Lower lobe of right lung (tissue), 2 donors: ENCODE data around the gene EEFSEC. TPM values are rescaled to one million over a fixed set of nuclear protein-coding genes. Genes with fewer than 3 reads are reported as not detected.

Experiments
- ATAC-seq, 2 donors: fragments of 200-7000 bp; cut with Tn5 transposase; one replicate each; pipeline ENCODE4 v1.9.1; 2020 to 2022; ENCODE audit warnings: mild to moderate bottlenecking in 2 of 2, moderate library complexity in 2 of 2
- DNase-seq: peaks from one replicate; pipeline ENCODE4 v3.0.0-alpha.2; 2020
- H3K27ac ChIP-seq: fragments of 200-600 bp; one replicate; pipeline ENCODE4 v1.8.0; 2022
- H3K27me3 ChIP-seq: fragments of 200-600 bp; one replicate; pipeline ENCODE4 v1.8.0; 2022; ENCODE audit warnings: low read depth
- H3K36me3 ChIP-seq: fragments of 200-600 bp; one replicate; pipeline ENCODE4 v1.8.0; 2022; ENCODE audit warnings: mild to moderate bottlenecking
- H3K4me1 ChIP-seq: fragments of 200-600 bp; one replicate; pipeline ENCODE4 v1.8.0; 2022
- H3K4me3 ChIP-seq: fragments of 200-600 bp; one replicate; pipeline ENCODE4 v1.8.0; 2022; ENCODE audit warnings: mild to moderate bottlenecking
- H3K9me3 ChIP-seq: fragments of 200-600 bp; one replicate; pipeline ENCODE4 v1.8.0; 2022
- CTCF ChIP-seq: fragments of 200-600 bp; IDR thresholded peaks from one replicate; pipeline ENCODE4 v1.8.0; 2022; ENCODE audit warnings: antibody characterized with exemption, mild to moderate bottlenecking
- intact Hi-C: fragments of 100-400 bp; cut with DNase I; formaldehyde crosslinking; loops from one replicate; pipeline ENCODE4 v1.11.0; 2022
- total RNA-seq: library from RNA; stranded (reverse); fragmentation: NEBNext Ultra II Directional; extraction: Animal tissue kit (Norgen Biotek cat#: 25700); gene quantifications from one replicate; pipeline ENCODE4 v1.2.1, GENCODE V29; 2021
- donor health status: DM: no; HTN: yes; CAD: no; lungs with severe emphysema.

The EEFSEC gene
- total RNA-seq, 1 donor from 2014 or later, result 15.6 TPM

GRCh38 chr3:128315313-128315712 lies 162.0 kb downstream of the EEFSEC start:
- intact Hi-C loops, result no loop called here
- peaks cover 13% of the 10 kb centered on the region for H3K36me3 ChIP-seq
- no peak for TF ChIP-seq CTCF
- DNase-seq, result no peak
- no peaks in the 10 kb centered on the region for H3K27me3 ChIP-seq
- no peak for ATAC-seq
- no peak overlapping the region for H3K27ac ChIP-seq
- no peaks in the 10 kb centered on the region for H3K9me3 ChIP-seq
- no peak overlapping the region for H3K4me3 ChIP-seq
- no peaks in the 10 kb centered on the region for H3K4me1 ChIP-seq

- Histone ChIP-seq H3K36me3 (peaks cover 13% of the 10 kb centered on the region), H3K4me1 (no peaks in the 10 kb centered on the region), H3K9me3 (no peaks in the 10 kb centered on the region), H3K27ac (no peak overlapping the region), H3K4me3 (no peak overlapping the region), H3K27me3 (no peaks in the 10 kb centered on the region)
- no peak for TF ChIP-seq CTCF
- DNase-seq, result no peak
- intact Hi-C loops, result no loop called here
- peak in 1 of 2 donors; percentile 9 for ATAC-seq
These were observed 163.2 kb downstream of the EEFSEC start for GRCh38 chr3:128316481-128316891.

GRCh38 chr3:128317101-128317697 lies 163.9 kb downstream of the EEFSEC start:
- peaks cover 13% of the 10 kb centered on the region for H3K36me3 ChIP-seq
- intact Hi-C loops, result no loop called here
- ATAC-seq (no peak), DNase-seq (no peak)
- no peaks in the 10 kb centered on the region for H3K27me3 ChIP-seq
- H3K9me3 ChIP-seq, result no peaks in the 10 kb centered on the region
- no peak overlapping the region for H3K4me3 ChIP-seq
- no peaks in the 10 kb centered on the region for H3K4me1 ChIP-seq
- no peak for TF ChIP-seq CTCF
- H3K27ac ChIP-seq, result no peak overlapping the region

GRCh38 chr3:128317698-128318231 lies 164.5 kb downstream of the EEFSEC start:
- H3K4me1 ChIP-seq, result no peaks in the 10 kb centered on the region
- DNase-seq, result no peak
- H3K36me3 ChIP-seq, result peaks cover 13% of the 10 kb centered on the region
- no peaks in the 10 kb centered on the region for H3K9me3 ChIP-seq
- intact Hi-C loops, result no loop called here
- no peak overlapping the region for H3K4me3 ChIP-seq
- ATAC-seq, result no peak
- no peak for TF ChIP-seq CTCF
- H3K27ac ChIP-seq, result no peak overlapping the region
- no peaks in the 10 kb centered on the region for H3K27me3 ChIP-seq

- Histone ChIP-seq H3K4me3 (no peak overlapping the region), H3K36me3 (peaks cover 13% of the 10 kb centered on the region), H3K4me1 (no peaks in the 10 kb centered on the region), H3K9me3 (no peaks in the 10 kb centered on the region), H3K27me3 (no peaks in the 10 kb centered on the region), H3K27ac (no peak overlapping the region)
- intact Hi-C loops, result no loop called here
- ATAC-seq, result no peak
- no peak for DNase-seq
- TF ChIP-seq CTCF, result no peak
These were observed 165.1 kb downstream of the EEFSEC start for GRCh38 chr3:128318275-128318941.
